WTC11 (cell line): ENCODE measurements around the gene PNMA8A. TPM values are rescaled to one million over a fixed set of nuclear protein-coding genes. Genes with fewer than 3 reads are reported as not detected.

Source experiments
- ATAC-seq: fragments of 200-7000 bp; cut with Tn5 transposase; 2 replicates; pipeline ENCODE4 v1.10.0; 2021; ENCODE audit warnings: mild to moderate bottlenecking, moderate library complexity
- CTCF ChIA-PET: fragments of 300-600 bp; sonication (Branson Sonifier 250); formaldehyde crosslinking; loops from one replicate; lab custom pipeline; 2021; ENCODE audit warnings: antibody characterized with exemption; lab: Charles Lee
- POLR2A ChIA-PET: fragments of 350-600 bp; sonication (Branson Sonifier 250); formaldehyde crosslinking; loops from one replicate; lab custom pipeline; 2021; ENCODE audit warnings: antibody characterized with exemption; lab: Charles Lee
- DNase-seq: peaks from one replicate; pipeline ENCODE4 v3.0.0; 2021; ENCODE audit warnings: low spot score
- H3K27ac Mint-ChIP-seq: 2 replicates; pipeline ENCODE4 v1.8.0; 2021; ENCODE audit warnings: mixed read lengths
- H3K27me3 Mint-ChIP-seq: 2 replicates; pipeline ENCODE4 v1.8.0; 2021; ENCODE audit warnings: low read depth, mild to moderate bottlenecking, moderate library complexity, mixed read lengths
- H3K36me3 Mint-ChIP-seq: 2 replicates; pipeline ENCODE4 v1.8.0; 2021; ENCODE audit warnings: mixed read lengths
- H3K4me1 Mint-ChIP-seq: 2 replicates; pipeline ENCODE4 v1.8.0; 2022; ENCODE audit warnings: mixed read lengths
- H3K4me3 Mint-ChIP-seq: 2 replicates; pipeline ENCODE4 v1.8.0; 2021; ENCODE audit warnings: mild to moderate bottlenecking, moderate library complexity, mixed read lengths
- H3K9me3 Mint-ChIP-seq: 2 replicates; pipeline ENCODE4 v1.8.0; 2021; ENCODE audit warnings: mixed read lengths
- GABPB1 ChIP-seq: sonication (generic); formaldehyde crosslinking; IDR thresholded peaks from 2 replicates; pipeline ENCODE4 v1.8.1; 2023; ENCODE audit warnings: mild to moderate bottlenecking, missing genetic modification reagents
- MAX ChIP-seq: sonication (generic); formaldehyde crosslinking; IDR thresholded peaks from 2 replicates; pipeline ENCODE4 v1.8.0; 2022; ENCODE audit warnings: mild to moderate bottlenecking, missing genetic modification reagents
- NR3C1 ChIP-seq: sonication (generic); formaldehyde crosslinking; conservative IDR thresholded peaks from 2 replicates; pipeline ENCODE4 v1.8.1; 2023; ENCODE audit warnings: low read depth, mild to moderate bottlenecking, missing genetic modification reagents
- PRDM15 ChIP-seq: sonication (generic); formaldehyde crosslinking; IDR thresholded peaks from 2 replicates; pipeline ENCODE4 v1.8.0; 2022; ENCODE audit warnings: missing genetic modification reagents
- PREB ChIP-seq: sonication (generic); formaldehyde crosslinking; IDR thresholded peaks from 2 replicates; pipeline ENCODE4 v1.8.1; 2022; ENCODE audit warnings: mild to moderate bottlenecking, missing genetic modification reagents, moderate library complexity, borderline replicate concordance
- PRRX2 ChIP-seq: fragments of 250-450 bp; sonication (Bioruptor Pico); IDR thresholded peaks from 2 replicates; pipeline ENCODE4 v1.8.0; 2021; ENCODE audit warnings: mild to moderate bottlenecking
- RELA ChIP-seq: sonication (generic); formaldehyde crosslinking; IDR thresholded peaks from 2 replicates; pipeline ENCODE4 v1.8.1; 2022; ENCODE audit warnings: missing genetic modification reagents, mild to moderate bottlenecking, borderline replicate concordance
- SMAD4 ChIP-seq: sonication (generic); formaldehyde crosslinking; IDR thresholded peaks from 2 replicates; pipeline ENCODE4 v1.8.0; 2022; ENCODE audit warnings: mild to moderate bottlenecking, missing genetic modification reagents
- SOX15 ChIP-seq: fragments of 250-450 bp; sonication (Bioruptor Pico); IDR thresholded peaks from 2 replicates; pipeline ENCODE4 v1.9.0; 2021; ENCODE audit warnings: mild to moderate bottlenecking
- TEAD1 ChIP-seq: sonication (generic); formaldehyde crosslinking; IDR thresholded peaks from 2 replicates; pipeline ENCODE4 v1.8.0; 2022; ENCODE audit warnings: mild to moderate bottlenecking, missing genetic modification reagents
- TEAD4 ChIP-seq: sonication (generic); formaldehyde crosslinking; IDR thresholded peaks from 2 replicates; pipeline ENCODE4 v1.8.0; 2022; ENCODE audit warnings: mild to moderate bottlenecking, missing genetic modification reagents
- USF2 ChIP-seq: sonication (generic); formaldehyde crosslinking; IDR thresholded peaks from 2 replicates; pipeline ENCODE4 v1.8.1; 2023; ENCODE audit warnings: mild to moderate bottlenecking, missing genetic modification reagents, moderate library complexity
- ZBTB21 ChIP-seq: sonication (generic); formaldehyde crosslinking; IDR thresholded peaks from 2 replicates; pipeline ENCODE4 v1.8.1; 2023; ENCODE audit warnings: mild to moderate bottlenecking, missing genetic modification reagents, borderline replicate concordance
- ZMAT4 ChIP-seq: fragments of 250-450 bp; sonication (Bioruptor Pico); IDR thresholded peaks from 2 replicates; pipeline ENCODE4 v1.9.0; 2021; ENCODE audit warnings: mild to moderate bottlenecking
- ZNF219 ChIP-seq: sonication (generic); formaldehyde crosslinking; IDR thresholded peaks from 2 replicates; pipeline ENCODE4 v1.8.0; 2023; ENCODE audit warnings: missing genetic modification reagents, mild to moderate bottlenecking, borderline replicate concordance
- ZNF232 ChIP-seq: sonication (generic); formaldehyde crosslinking; IDR thresholded peaks from 2 replicates; pipeline ENCODE4 v1.8.0; 2022; ENCODE audit warnings: mild to moderate bottlenecking, missing genetic modification reagents
- ZNF263 ChIP-seq: sonication (generic); formaldehyde crosslinking; IDR thresholded peaks from 2 replicates; pipeline ENCODE4 v1.8.1; 2022; ENCODE audit warnings: low read depth, mild to moderate bottlenecking, moderate library complexity, missing genetic modification reagents
- ZNF281 ChIP-seq: sonication (generic); formaldehyde crosslinking; IDR thresholded peaks from 2 replicates; pipeline ENCODE4 v1.8.0; 2023; ENCODE audit warnings: mild to moderate bottlenecking, missing genetic modification reagents
- total RNA-seq: library from RNA; stranded (reverse); gene quantifications from 3 replicates; pipeline ENCODE4 v1.2.3, GENCODE V29; 2021

The PNMA8A gene
- total RNA-seq, 1 experiment from 2014 or later: 25.4 TPM

GRCh38 chr19:46496304-46496703 lies 24.9 kb upstream of the PNMA8A start (continued):
- TF ChIP-seq PREB: no peak
- no peak for TF ChIP-seq SOX15
- no peak for TF ChIP-seq GABPB1
- no peak for TF ChIP-seq ZNF263 (CRISPR knock-in tag)
- no peak for TF ChIP-seq PRRX2 (CRISPR knock-in tag)
- TF ChIP-seq SMAD4 (CRISPR knock-in tag): no peak
- no peak for TF ChIP-seq TEAD1 (CRISPR knock-in tag)
- TF ChIP-seq ZNF219 (CRISPR knock-in tag): no peak
- TF ChIP-seq ZMAT4 (CRISPR knock-in tag): no peak
- TF ChIP-seq ZNF232 (CRISPR knock-in tag): no peak

- DNase-seq (peak; percentile 97), ATAC-seq (peak; percentile 73)
- ChIA-PET CTCF (interaction anchor here (0.6 to 1.8 kb wide), 19 partner anchors 18 to 747 kb away, joined by 3 to 15 read pairs (median 5); no protein-coding TSS in a partner anchor), POLR2A (interaction anchor here (0.6 to 1.0 kb wide), 2 partner anchors 105 to 165 kb away, joined by 3 to 5 read pairs; partner anchors contain the start of gene DACT3)
- Mint-ChIP-seq H3K27me3 (peaks cover 49% of the 10 kb centered on the region), H3K4me1 (peaks cover 26% of the 10 kb centered on the region), H3K9me3 (no peaks in the 10 kb centered on the region), H3K27ac (no peak within 1 kb of the TSS), H3K4me3 (peak within 1 kb of the TSS; percentile 72), H3K36me3 (0 out of 2 replicates have a peak, but pooled peaks cover 2% of the 10 kb centered on the region)
- 0 out of 2 replicates have a peak, but pooled peaks have one; percentile 11 for TF ChIP-seq ZBTB21 (CRISPR knock-in tag)
- 0 out of 2 replicates have a peak, but pooled peaks have one; percentile 16 for TF ChIP-seq MAX (CRISPR knock-in tag)
- no peak for TF ChIP-seq TEAD4
- TF ChIP-seq ZNF281: no peak
- TF ChIP-seq PREB: no peak
- TF ChIP-seq SOX15: no peak
- no peak for TF ChIP-seq USF2 (CRISPR knock-in tag)
These were observed 24.4 kb upstream of the PNMA8A start, which contains the start of gene PNMA8B for GRCh38 chr19:46495786-46496099. TSS of gene PNMA8B (minus strand) at chr19:46495867. CDS start at chr19:46495465, 402 bp downstream.

GRCh38 chr19:46494941-46495785 lies 23.8 kb upstream of the PNMA8A start:
- Mint-ChIP-seq H3K27ac (no peak overlapping the region), H3K36me3 (0 out of 2 replicates have a peak, but pooled peaks cover 2% of the 10 kb centered on the region), H3K4me1 (peaks cover 27% of the 10 kb centered on the region), H3K9me3 (no peaks in the 10 kb centered on the region), H3K27me3 (peaks cover 54% of the 10 kb centered on the region), H3K4me3 (peak overlapping the region; percentile 72)
- DNase-seq (no peak), ATAC-seq (no peak)
- ChIA-PET POLR2A (interaction anchor here (1.0 kb wide), 1 partner anchor 166 kb away, joined by 3 read pairs; the partner anchor contains the start of gene DACT3), CTCF (interaction anchor here (0.6 to 1.8 kb wide), 15 partner anchors 19 to 748 kb away, joined by 3 to 15 read pairs (median 5); no protein-coding TSS in a partner anchor)
- TF ChIP-seq RELA (CRISPR knock-in tag) (0 out of 2 replicates have a peak, but pooled peaks have one; percentile 41), PRDM15 (CRISPR knock-in tag) (peak; percentile 4; the same call in 1 of the 2 replicates), NR3C1 (CRISPR knock-in tag) (no peak)
